Transverse colon (tissue), 4 donors: ENCODE data around the gene ELSPBP1.
"Not testable (repeated sequence)": the region's sequence is repeated elsewhere in the genome, so short reads cannot be mapped to it uniquely, and the experiment has no call there.

Source experiments
- CTCF ChIP-seq, 5 experiments: fragments of 200-600 bp in 3 of 5; fragments of 450-650 bp in 2 of 5; sonication (generic) in 3 of 5; IDR thresholded peaks; 1 replicate in 2 of 5; 2 replicates in 3 of 5; pipeline ENCODE4 v1.5.1; 2016 to 2017; ENCODE audit warnings: antibody characterized with exemption in 5 of 5, inconsistent platforms in 3 of 5, mild to moderate bottlenecking in 2 of 5, moderate library complexity in 1 of 5
- POLR2AphosphoS5 ChIP-seq, 3 donors: sonication (generic); formaldehyde crosslinking; IDR thresholded peaks; one replicate each; pipeline ENCODE4 v1.6.1; 2016; ENCODE audit warnings: antibody characterized with exemption in 3 of 3

- not testable (repeated sequence) for TF ChIP-seq POLR2AphosphoS5, CTCF (IDR thresholded peaks at IDR 0.05)
Measured at GRCh38 chr19:47955936-47956335, 38.5 kb upstream of the ELSPBP1 start.
